Measurements from ENCODE around the gene CDKN1A.
A peak's percentile ranks its signal among the peaks of the same experiment; 100 is the strongest.

The CDKN1A gene

DNA sequence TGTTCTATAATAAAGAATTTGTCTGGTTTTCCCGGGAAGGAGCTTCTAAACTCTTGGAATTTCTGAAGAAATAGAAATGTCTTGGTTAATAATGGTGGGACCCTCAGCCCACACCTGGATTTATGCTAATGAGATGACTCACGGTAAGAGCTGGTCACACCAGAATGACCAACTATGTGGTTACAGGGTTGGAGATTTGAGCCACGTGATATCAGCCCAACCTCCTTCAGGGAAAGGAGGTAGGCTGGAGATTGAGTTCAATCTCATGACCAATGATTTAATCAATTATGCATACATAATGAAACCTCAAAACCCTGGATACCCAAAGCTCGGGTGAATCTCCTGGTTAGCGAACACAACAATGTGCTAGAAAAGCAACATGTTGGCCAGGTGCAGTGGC lies 22.1 kb upstream of the CDKN1A start:
- no peak for DNase-seq

GRCh38 chr6:36657271-36657670 lies 21.2 kb upstream of the CDKN1A start:
- DNase-seq = no peak

- no peak for DNase-seq
Measured at GRCh38 chr6:36657942-36658544, 20.5 kb upstream of the CDKN1A start.

DNA sequence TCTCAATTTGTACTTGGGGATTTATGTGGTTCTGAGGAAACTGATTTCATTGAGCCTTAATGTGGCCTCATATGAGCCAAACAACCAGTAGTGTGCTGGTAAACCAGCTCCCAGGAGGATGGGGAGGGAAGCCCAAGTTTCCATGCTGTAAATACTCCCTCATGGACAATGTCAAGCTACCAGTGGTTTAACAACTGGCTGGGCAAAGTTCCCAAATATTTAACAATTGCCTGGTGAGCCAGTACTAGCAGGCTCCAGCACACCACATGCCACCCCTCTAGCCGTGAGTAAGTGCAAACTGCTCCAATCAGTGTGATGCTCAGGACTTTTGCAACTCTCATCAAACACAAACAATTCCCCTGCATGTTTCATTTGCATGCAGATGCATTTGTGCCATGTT lies 19.2 kb upstream of the CDKN1A start:
- DNase-seq = no peak

DNA sequence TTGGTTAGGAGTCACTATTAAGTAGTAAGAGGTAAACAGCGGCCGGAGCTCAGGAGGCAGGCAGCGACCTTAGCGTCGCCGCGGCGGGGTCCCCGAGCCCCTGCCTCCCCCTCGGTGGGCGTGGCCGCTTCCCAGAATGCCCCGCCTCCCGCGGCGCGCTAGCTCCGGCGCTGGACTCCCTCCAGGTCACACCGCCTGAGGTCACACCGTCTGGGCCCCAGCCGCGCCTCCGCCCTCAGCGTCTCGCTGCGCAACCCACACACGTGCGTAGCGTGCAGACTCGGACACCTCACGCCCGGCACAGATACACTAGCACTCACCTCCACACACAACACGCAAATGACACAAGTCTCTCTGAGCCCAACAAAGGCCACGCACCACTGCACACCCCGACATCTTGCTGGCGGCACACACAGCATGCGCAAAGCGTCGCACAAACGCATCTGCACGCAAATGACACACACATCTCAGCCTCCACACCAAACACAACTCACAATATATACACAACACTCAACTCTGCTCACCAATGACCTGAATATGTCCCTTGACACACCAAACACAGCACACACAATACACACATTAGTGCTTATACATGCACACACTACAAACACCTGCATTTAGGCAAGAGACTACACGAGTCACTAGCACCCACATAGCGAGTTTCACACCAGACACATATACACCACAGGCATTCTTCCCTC lies 17.6 kb upstream of the CDKN1A start:
- DNase-seq = no peak

GRCh38 chr6:36662380-36662779 lies 16.1 kb upstream of the CDKN1A start:
- no peak for DNase-seq

DNA sequence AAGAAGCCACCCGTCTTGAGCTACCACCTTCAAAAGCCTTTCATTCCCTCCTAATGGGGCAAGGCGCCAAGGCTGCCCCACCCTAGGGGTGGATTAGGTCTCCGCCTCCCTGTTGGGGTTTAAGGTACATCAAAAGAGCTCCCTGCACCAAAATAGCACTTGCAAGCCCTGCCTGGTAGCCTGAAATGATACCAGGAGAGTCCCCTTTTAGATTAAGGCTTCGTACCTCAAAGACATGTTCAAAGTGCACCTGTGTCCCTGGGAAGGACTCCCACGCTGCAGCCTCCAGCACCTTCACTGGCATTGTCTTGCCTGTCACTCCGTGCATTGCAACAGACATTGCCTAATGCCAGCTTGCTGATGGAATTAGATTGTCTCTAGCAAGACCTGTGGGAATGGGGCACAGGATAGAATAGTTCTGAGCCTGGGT lies 15.7 kb upstream of the CDKN1A start:
- DNase-seq = no peak

DNA sequence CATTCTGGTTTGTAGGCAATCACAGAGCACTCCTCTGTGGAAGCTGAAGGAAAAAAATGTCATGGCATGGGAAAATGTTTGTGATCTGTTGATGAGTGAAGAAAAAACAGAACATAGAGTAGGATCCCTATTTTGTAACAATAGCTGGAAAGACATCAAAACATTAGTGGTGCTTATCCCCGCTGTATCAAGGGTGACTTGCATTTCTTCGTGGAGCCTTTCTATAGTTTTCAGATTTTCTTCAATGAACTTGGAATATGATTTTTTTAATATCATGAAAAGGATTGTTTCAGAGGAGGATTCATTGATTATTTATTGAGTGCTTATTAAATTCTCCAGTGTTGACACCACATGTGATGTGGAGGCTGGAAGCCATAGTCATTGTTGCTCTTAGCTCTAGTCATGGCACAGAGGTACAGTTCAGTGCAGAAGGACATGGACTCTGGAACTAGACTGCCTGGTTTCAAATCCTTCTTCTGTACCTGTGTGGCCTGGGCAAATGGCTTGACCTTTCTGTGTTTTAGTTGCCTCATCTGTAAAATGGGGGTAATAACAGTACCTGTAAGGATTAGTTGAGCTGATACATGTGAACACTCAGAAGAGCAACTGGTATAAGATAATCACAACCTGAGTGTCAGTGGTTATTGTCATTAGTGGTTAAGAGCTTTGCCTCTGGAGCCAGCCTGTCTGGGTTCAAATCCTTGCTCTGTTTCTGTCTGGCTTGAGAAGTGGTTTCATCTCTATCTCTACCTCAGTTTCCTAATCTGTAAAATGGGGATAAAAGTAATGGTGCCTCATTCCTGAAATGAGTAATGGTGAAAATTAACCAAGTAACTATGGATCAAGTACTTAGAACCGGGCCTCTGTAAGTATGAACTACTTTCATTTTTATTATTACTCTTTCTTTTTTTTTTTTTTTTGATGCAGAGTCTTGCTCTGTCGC lies 14.7 kb upstream of the CDKN1A start:
- no peak for DNase-seq

- no peak for DNase-seq
Measured at GRCh38 chr6:36665180-36665579, 13.3 kb upstream of the CDKN1A start.

DNA sequence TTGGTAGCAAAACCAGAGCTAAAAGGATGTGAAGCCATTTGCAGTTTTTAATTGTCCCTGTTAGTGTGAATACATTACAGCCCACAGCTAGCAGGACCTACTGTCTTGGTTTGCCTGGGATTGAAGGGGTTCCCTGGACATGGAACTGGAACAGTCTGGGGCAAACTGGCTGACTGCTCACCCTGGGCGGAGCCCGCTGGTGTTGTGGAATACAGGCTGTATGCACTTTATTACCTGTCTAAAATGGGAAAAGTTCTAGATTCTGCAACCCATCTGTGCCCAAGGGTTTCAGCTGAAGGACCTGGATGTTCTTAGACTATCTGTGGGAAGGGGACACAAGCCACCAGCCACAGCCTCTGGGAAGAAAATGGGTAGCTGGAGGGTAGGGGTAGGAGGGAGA lies 12.2 kb upstream of the CDKN1A start:
- no peak for DNase-seq

- no peak for DNase-seq
Measured at GRCh38 chr6:36666826-36667591, 11.5 kb upstream of the CDKN1A start.

DNA sequence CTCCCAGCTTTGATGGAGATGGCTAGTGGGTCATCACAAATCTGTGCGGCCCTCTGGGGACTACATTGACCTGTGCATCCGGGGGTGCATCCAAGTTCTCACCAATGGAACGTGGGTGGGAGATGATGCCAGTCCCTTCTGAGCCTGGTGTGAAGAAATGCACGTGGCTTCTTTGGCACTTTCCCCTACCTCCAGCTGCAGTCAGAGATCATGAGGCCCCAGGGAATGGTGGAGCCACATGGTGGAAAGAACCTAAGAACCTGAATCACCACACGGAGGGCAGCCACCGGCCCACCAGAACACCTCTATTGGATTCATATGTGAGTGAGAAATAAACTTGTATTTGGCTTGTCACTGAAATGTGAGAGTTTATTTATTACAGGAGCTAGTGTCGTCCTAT lies 9.9 kb upstream of the CDKN1A start:
- DNase-seq = no peak

GRCh38 chr6:36669002-36669401 lies 9.5 kb upstream of the CDKN1A start:
- DNase-seq = no peak

GRCh38 chr6:36670271-36670670 lies 8.2 kb upstream of the CDKN1A start:
- DNase-seq = no peak

- peak; percentile 49 for DNase-seq
Measured at GRCh38 chr6:36671687-36672375, 6.7 kb upstream of the CDKN1A start.

- peak; percentile 33 for DNase-seq
Measured at GRCh38 chr6:36673882-36674281, 4.6 kb upstream of the CDKN1A start.

- no peak for DNase-seq
Measured at GRCh38 chr6:36674942-36675341, 3.6 kb upstream of the CDKN1A start.

- peak; percentile 44 for DNase-seq
Measured at GRCh38 chr6:36676141-36677058, 2.1 kb upstream of the CDKN1A start.

GRCh38 chr6:36677059-36677749 lies 1.3 kb upstream of the CDKN1A start:
- peak; percentile 59 for DNase-seq

GRCh38 chr6:36677753-36678487 lies 594 bp upstream of the CDKN1A start:
- DNase-seq = peak; percentile 63
